Epidermal melanocyte (primary cell): ENCODE results near the gene BANP.
"Not testable (repeated sequence)": the region's sequence is repeated elsewhere in the genome, so short reads cannot be mapped to it uniquely, and the experiment has no call there.

Experiments
- DNase-seq: peaks from one replicate; pipeline ENCODE4 v3.0.0; 2011; ENCODE audit warnings: low spot score; ENCODE audit not compliant: insufficient read length

BANP gene

DNA sequence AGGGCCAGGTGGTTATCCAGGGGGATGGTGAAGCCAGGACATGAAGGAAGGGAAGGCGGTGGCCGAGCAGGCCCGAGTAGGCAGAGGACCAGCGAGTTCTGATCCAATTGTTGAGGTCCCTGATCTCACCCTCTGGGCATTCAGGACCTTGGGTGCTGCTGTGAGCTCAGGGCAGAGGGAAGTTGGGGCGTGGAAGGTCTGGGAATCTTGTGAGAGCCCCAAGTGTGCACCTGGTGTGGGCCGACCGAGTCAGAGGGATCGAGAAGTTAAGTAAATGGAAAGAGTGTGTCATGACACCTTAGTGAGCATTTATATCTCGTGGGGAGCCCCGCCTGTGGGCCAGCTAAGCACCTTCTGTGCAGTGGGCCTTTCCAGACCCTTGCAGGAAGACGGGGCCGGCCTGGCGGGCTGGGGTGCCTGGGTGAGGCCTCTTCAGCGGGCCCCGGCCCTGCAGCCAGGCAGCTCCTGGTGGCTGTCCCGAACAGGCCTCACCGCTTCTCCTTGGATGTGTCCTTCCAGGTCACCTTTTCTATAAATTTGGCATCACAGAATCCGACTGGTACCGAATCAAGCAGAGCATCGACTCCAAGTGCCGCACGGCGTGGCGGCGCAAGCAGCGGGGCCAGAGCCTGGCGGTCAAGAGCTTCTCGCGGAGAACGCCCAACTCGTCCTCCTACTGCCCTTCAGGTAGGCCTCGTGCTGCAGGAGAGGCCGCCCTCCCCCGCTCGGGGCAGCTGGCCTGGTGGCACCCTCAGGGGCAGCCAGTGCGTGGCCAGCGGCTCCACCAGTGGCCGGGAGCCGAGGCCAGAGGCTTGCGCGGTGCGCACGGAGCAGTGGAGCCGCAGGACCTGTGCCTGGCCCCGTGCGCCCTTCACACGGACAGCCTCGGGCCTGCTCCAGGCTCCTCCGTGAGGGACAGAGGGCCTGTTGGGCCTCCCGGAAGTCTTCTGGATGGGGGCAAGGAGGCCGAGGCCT, 76.0 kb downstream of the BANP start:
- DNase-seq, result no peak

DNA sequence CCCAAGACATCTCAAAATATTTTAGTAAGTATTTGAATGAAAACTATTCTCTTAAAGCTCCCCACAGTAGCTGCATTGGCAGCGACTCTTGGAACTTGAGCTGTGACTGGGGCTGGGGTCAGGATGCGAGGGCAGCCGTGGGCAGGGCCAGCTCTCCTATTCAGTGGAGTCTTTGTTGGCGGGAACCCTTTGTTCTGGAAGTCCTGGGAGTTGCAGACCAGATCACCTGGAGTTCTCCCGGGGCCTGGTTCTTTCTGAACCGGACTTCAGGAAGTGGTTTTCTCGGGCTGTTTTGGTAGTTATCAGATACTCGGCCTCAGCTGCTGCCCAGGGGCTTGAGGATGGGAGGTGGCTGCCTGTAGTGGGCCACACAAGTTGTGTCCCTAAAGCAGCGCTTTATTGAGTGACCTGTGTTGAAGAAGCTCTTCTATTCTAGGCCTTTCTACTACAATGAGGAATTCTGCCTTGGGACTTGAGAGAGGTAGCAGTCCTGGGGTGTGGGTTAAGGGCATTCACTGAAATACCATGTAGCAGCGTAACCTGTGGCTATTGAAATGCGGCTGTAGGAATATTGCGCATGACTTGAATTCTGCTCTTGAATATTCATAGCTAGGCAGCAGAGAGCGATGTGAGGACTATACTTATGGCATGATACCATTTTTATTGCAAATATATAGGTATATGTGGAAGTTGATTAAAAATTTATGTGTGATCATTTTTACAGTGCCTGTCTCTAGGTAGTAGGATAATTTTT, 77.1 kb downstream of the BANP start:
- DNase-seq, result not testable (repeated sequence)

DNA sequence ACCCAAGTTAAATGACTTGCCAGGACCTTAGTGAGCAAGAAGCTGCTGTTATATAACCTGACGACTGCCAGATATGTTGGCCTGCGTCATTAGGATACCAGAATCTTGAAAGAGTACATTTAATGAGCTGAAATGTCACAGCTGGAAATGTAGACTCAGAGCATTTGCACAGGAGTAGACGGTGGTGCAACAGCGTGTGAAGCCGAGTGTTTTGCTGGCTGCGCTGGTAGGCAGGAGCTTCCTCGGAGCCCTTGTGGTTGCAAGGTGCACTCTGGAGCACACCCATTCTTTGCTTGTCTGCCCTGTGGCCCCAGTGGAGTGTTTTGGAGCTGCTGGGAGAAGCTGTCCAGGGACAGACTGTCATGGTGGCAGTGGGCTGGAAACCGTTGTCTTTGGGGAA, 79.3 kb downstream of the BANP start:
- no peak for DNase-seq

DNA sequence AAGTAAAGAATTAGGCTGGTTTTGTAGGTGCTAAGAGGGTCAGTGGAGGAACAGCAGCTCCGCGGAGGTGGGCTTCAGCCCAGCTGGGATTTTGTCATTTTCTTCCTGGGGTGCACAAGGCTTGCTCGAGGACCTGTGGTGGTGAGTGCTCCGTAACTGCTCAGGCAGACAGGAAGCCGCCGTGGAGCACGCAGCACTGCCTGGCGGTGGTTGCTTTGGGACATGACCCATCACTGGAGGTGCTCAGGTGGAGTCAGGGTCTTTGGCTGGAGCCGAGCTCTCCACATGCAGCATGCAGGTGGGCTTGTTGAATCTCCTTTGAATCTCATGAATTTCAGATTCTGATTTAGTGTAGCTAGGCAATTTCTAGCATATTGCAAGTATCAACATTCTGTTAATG, 79.7 kb downstream of the BANP start:
- not testable (repeated sequence) for DNase-seq

DNA sequence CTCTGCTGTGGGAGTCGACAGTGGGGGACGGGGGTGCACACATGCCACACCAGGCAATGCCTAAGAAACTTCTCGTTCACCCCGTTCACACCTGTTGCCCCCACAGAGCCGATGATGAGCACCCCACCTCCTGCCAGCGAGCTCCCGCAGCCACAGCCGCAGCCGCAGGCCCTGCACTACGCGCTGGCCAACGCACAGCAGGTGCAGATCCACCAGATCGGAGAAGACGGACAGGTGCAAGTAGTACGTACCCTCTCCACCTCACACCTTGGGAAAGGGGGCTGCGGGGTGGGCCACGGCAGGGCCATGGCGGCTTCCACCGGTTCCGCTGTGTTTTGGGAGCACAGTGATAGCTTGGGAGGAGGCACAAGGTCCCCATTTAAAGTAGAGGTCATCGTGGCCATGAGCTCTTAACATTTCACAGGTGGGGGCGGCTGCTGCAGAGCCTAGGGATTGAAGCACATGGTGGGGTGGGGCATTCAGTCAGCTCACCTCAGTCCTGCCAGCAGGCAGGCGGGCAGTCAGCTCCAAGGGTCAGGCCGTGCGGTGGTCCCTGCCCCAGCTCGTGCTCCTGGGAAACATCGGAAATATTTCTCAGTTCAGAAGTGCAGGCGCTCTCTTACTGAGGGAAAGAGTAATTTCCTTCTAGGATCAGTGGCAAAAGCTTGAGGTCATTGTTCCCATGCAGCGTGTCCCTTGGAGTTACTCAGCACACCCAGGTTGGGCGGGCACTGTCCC, 81.9 kb downstream of the BANP start:
- not testable (repeated sequence) for DNase-seq

DNA sequence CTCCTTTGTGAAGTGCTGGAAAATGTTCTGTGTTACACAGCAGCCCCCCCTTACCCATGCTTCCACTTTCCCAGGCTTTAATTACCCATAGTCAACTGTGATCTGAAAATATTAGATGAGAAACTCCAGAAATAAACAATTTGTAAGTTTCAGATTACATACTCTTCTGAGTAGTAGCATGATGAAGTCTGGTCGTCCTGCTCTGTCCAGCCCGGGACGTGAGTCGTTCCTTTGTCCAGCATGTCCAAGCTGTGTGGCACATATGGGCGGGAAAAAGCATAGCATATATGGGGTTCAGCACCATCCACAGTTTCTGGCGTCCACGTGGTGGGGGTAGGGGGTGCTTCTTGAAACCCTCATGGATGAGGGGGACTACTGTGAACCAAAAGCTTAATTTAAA, 83.5 kb downstream of the BANP start:
- no peak for DNase-seq

DNA sequence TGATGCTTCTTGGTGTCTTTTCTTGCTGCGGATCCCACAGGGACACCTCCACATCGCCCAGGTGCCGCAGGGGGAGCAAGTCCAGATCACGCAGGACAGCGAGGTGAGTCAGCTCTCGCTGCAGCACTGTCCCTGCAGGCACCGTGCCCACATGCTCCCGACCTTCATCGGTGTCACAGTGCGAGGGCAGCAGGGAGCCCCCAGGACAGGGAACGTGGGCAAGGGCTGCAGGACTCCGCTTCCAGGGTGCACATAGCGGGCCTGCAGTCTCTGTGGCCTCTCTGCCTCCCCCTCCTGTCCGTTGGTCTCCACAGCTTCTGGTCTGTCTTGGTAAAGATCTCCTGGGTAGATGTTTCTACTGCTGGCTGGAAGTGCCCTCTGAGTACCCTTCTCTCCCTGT, 84.1 kb downstream of the BANP start:
- DNase-seq, result no peak

DNA sequence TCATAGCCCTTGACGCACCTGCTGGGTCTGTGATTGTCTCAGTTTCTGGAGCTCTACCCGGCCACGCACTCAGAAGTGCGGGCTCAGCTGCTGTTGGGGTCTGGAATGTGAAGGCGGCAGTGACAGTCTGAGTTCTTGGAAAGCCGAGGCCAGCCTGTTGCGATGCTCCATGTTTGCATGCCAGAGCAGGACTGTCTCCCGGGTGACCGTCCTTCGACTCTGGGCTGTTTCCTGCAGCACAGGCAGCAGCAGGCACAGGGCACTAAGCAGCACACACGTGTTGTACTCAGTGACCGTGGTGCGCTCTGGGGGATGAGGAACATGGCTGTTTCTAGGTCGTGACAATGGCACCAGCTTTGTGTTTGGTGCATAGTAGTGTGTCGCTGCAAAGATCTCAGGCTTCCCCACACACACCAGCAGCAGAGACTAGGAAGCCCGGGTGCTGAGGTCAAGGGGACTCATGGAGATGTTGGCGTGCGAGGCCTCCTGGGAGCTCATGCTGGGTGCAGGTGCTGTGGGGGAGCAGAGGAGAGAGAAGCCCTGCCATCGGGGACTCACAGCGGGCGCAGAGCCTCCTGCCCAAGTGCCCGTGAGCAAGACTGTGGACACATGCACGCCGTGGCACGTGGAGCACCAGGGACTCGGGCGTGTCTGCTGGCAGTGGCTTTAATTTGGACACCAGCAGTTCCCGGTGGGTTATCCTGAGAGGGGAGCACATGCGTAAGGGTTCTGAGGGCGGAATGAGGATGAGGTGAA, 84.8 kb downstream of the BANP start:
- DNase-seq, result not testable (repeated sequence)

DNA sequence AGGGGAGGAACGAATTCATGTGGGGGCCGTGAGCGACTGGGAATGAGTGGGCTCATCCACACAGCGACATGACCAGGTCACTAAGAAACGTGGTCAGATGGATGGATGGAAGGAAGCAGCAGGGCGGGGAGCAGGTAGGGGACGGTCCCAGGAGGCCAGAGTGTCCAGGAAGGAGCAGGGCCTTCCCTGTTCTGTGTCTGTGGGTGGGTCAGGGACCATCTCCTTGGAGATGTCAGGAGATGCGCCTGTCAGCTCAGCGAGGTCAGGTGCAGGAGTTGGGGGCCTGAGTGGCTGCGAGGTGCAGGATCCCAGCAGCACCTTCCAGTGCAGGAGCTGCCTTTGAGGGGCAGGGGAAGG, 85.4 kb downstream of the BANP start:
- not testable (repeated sequence) for DNase-seq

DNA sequence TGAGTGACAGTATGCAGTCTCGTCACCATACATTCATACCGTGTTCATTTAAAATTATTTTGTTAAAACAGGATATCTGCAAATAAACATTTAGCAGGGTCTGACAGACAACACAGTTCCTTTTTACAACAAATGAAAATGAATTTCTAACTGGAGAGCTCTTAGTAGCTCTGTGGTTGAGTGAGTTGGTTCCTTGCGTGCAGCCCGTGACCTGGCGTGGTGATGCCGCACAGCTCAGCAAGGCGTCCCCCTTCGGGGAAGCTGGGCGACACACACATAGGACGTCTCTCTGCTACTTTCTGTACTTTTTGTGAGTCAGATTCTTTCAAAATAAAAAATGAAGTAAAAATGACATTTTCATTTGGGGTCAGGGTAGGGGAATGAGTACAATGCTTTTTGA, 86.1 kb downstream of the BANP start:
- DNase-seq, result not testable (repeated sequence)

DNA sequence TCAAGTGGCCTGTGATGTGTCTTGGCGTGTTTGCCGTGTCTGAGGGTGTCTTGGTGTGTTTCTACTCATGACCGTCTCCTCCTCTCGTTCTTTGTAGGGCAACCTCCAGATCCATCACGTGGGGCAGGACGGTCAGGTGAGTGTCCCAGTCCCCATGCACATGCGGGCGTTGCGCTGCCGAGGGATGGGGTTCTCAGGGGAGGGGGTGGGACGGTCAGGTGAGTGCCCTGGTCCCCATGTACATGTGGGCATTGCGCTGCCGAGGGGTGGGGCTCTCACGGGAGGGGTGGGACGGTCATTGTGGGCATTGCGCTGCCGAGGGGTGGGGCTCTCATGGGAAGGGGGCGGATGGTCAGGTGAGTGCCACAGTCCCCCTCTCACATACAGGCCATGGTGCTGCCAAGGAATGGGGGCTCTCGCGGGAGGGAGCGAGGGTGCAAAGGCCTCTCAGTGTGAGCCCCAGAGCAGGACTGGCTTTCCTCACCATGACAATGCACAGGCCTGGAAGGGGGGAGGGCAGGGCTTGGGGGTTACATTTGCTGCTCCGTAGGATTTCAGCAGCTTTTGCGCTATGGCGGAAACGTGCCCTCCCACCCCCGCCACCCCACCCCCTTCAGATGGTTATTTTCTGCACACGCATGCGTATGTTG, 86.8 kb downstream of the BANP start:
- not testable (repeated sequence) for DNase-seq

DNA sequence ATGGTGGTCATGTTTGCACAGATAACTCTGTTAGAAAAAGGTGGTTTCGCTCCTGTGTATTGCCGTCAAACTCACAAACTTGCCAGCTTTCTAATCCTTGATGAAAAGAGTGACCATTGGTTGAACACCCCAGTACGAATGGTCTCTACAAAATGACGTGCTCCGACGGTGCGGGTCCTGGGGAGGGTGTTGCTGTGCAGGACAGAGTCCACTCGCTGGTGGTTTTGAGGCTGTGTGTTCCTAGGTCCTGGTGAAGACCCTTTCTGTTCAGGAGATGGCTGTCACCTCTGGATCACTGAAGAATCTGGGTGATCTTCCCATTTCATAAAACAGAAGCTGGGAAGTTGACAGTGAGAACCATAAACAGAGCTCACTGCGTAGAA, 87.3 kb downstream of the BANP start:
- DNase-seq, result not testable (repeated sequence)

DNA sequence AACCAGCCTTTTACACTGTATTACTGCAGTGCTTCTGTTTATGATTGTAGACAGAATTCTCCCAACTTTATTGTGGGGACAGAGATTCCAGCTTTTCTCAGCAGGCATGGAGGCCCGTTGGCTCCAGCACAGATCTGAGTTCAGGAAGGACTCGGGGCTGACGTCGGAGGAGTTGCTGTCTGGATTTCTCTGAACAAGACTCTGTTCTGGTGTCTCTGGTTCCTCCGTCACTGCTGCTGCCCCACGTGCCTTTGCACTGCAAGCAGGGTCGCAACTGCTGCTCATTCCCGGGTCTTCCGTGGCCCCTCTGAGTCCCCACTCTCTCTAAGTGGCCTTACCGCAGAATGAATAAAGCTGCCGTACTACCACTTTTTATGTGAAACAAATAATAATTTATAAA, 88.4 kb downstream of the BANP start:
- no peak for DNase-seq

DNA sequence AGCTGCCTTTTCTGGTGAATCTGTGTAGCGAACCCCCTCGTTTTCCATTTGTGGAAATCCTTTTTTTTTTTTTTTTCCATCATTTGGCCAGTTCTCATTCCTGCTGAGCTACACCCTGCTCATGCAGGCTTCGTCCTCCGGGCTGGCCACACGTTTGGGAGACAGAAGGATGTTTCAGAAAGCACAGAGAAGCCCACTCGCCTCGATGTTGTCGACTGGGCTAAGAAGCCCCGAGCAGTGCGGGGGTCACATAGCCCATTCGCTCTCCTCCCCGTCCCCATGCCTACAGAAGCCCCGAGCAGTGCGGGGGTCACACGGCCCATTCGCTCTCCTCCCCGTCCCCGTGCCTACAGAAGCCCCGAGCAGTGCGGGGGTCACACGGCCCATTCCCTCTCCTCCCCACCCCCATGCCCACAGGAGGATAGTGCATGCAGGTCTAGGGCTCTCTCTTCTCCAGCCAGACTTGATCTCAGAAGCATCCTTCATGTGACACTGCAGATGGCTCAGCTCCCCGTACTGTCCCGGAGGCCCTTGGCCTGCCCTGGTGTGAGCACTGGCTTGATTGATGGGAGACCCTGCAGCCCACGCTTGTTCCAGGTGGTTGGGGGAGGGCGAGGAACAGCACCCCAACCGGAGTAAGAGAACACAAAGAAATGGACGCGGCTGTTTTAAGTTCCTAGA, 89.1 kb downstream of the BANP start:
- DNase-seq, result not testable (repeated sequence)

DNA sequence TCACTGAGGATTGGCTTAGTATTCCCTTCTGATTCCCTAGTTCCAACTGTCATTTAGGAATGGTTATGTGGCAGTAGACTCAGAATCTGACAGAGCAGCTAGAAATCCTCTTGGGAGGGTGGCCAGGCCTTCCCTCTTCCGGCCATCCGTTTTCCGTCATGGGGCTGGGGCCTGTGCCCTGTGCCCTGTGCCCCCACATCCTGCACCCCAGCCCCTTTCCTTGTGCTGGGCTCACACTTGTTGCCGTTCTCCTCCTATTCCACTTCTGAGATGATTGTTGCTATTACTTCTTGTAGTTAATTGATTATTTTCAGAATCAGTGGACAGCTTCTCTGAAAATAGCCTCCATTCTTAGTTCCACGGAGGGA, 89.6 kb downstream of the BANP start:
- not testable (repeated sequence) for DNase-seq

DNA sequence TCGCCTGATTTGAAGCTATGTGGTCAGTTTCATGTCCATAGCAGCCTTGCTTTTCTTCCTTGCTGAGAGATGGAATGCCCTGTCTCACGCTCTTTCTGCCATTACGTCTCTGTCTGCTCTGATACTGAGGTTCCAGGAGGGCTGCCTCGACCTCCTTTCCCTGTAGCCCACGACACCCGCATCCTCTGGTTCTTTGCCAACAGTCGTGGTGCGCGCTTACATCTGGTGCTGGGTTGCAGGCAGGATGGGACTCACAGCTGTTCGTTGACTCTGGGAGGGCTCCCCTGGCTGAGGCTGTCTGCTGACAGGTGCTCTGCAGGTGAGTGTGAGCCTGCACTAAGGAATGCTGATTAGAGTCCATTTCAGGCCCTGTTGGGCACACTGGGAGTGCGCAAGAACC, 90.3 kb downstream of the BANP start:
- not testable (repeated sequence) for DNase-seq

DNA sequence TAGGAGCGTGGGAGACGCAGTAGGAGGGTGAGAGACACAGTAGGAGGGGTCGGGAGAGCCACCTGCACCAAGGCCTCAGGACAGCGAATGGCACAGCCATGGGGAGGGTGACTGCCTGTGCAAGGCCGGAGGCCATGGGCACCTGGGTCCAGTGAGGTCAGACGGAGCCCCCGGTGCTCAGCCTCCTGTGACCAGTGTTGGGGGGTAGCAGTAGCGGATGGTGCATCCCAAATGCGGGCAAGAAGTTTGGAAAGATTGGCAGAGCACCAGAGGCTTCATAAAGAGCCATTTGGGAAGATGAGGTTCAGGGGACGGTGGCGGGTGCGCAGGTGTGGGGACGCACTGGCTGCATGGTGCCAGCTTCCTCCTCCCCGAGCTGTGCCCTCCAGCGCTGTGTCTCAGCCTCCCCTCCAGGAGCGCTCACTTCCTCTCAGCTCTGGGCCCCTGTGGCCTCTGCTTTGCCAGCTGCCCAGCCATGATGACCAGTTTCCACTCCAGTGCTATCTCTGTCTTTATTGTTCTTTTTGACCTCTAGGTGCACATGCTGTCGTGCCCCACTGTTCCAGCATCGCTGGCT, 90.8 kb downstream of the BANP start:
- DNase-seq, result not testable (repeated sequence)

DNA sequence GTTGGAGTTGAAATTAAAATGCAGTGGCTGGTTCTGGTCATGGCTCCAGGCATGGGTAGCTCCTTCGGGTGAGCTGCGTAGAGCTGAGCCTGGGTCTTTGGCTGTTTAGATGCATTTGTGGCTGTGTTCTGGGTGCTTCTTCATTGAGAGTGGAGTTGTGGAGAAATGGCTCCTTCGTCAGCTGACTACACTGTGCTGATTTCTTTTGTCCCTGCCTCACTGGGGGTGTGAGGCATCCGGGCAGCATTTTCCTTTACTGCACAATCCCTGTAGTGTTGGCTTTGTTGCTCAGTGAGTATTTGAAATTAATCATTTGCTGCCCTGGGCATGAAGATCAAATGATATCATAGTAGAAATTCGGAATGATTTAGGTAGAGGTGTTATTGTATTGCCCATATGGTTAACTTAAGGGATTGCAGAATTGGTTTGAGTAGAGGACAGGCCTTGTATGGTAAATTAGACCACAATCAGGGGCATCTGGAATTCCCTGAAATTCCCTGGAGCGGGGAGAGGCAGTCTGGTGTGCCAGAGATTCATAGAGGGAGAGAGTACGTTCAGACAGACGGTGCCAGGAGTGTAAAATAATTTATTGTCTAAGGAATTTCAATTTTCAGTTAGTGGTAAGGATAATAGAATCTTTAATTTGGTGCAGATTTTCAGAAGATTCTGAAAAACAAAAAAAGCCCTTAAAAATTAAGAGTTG, 92.1 kb downstream of the BANP start:
- not testable (repeated sequence) for DNase-seq

DNA sequence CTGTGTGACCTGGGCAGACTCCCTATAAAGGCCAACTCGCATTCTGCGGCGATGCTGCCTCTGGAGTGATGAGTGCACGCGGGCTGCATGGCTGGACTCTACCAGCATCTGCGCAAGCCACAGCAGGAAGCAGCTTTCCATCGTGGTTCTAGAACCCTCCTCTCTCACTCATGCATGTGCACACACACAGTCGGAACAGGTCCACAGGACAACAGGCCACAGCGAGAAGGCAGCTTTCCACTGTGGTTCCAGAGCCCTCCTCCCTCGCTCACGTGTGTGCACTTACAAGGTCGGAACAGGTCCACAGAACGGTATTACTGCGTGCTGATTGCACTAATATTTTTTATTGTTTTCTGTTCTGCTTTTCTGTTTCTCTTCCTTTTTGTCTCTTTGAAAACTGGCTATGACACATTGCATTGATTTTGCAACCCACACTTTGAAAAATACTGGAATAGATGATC, 92.9 kb downstream of the BANP start:
- not testable (repeated sequence) for DNase-seq
